H9 (cell line): Measurements from ENCODE around the gene IL31. TPM values are rescaled to one million over a fixed set of nuclear protein-coding genes. Genes with fewer than 3 reads are reported as not detected.

ENCODE experiments used
- DNase-seq: peaks from one replicate; pipeline ENCODE4 v3.0.0-alpha.2; 2017
- H2AFZ ChIP-seq: one replicate; pipeline ENCODE4 v1.6.1; 2013; ENCODE audit warnings: mild to moderate bottlenecking, low read length, control low read depth, moderate library complexity
- H2AK5ac ChIP-seq: 2 replicates; pipeline ENCODE4 v1.6.1; 2013; ENCODE audit warnings: low read length, control low read depth, mixed read lengths; ENCODE audit not compliant: insufficient read length
- H2BK120ac ChIP-seq: one replicate; pipeline ENCODE4 v1.6.1; 2013; ENCODE audit warnings: low read depth, mild to moderate bottlenecking, low read length, control low read depth, inconsistent platforms; ENCODE audit not compliant: poor library complexity, severe bottlenecking
- H2BK12ac ChIP-seq: 2 replicates; pipeline ENCODE4 v1.6.1; 2013; ENCODE audit warnings: low read length, control low read depth, mixed read lengths, low read depth; ENCODE audit not compliant: insufficient read length
- H2BK15ac ChIP-seq: 2 replicates; pipeline ENCODE4 v1.6.1; 2013; ENCODE audit warnings: low read depth, low read length, control low read depth
- H2BK20ac ChIP-seq: one replicate; pipeline ENCODE4 v1.6.1; 2013; ENCODE audit warnings: low read depth, mild to moderate bottlenecking, low read length, control low read depth, inconsistent platforms; ENCODE audit not compliant: poor library complexity, severe bottlenecking
- H2BK5ac ChIP-seq: 2 replicates; pipeline ENCODE4 v1.6.1; 2013; ENCODE audit warnings: low read length, control low read depth, mixed read lengths; ENCODE audit not compliant: insufficient read length
- H3K14ac ChIP-seq: 2 replicates; pipeline ENCODE4 v1.6.1; 2013; ENCODE audit warnings: low read length, control low read depth; ENCODE audit not compliant: insufficient read depth
- H3K18ac ChIP-seq: 2 replicates; pipeline ENCODE4 v1.6.1; 2013; ENCODE audit warnings: low read depth, mild to moderate bottlenecking, mixed read lengths, low read length, control low read depth; ENCODE audit not compliant: insufficient read length
- H3K23ac ChIP-seq: 2 replicates; pipeline ENCODE4 v1.6.1; 2013; ENCODE audit warnings: low read length, control low read depth, mixed read lengths, low read depth; ENCODE audit not compliant: insufficient read length
- H3K23me2 ChIP-seq: 2 replicates; pipeline ENCODE4 v1.6.1; 2013; ENCODE audit warnings: low read depth, mild to moderate bottlenecking, mixed read lengths, low read length, control low read depth; ENCODE audit not compliant: insufficient read length, poor library complexity, severe bottlenecking
- H3K27ac ChIP-seq: 2 replicates; pipeline ENCODE4 v1.5.1; 2013; ENCODE audit warnings: low read length, control low read depth, mixed read lengths, low read depth; ENCODE audit not compliant: insufficient read length
- H3K27me3 ChIP-seq: 2 replicates; pipeline ENCODE4 v1.6.1; 2013; ENCODE audit warnings: low read length, control low read depth, inconsistent platforms; ENCODE audit not compliant: insufficient read depth
- H3K4ac ChIP-seq: 2 replicates; pipeline ENCODE4 v1.6.1; 2013; ENCODE audit warnings: low read depth, mild to moderate bottlenecking, control low read depth, inconsistent platforms, low read length, moderate library complexity
- H3K4me1 ChIP-seq: 2 replicates; pipeline ENCODE4 v1.6.1; 2013; ENCODE audit warnings: low read length, control low read depth, inconsistent platforms; ENCODE audit not compliant: insufficient read depth
- H3K4me2 ChIP-seq: 2 replicates; pipeline ENCODE4 v1.6.1; 2013; ENCODE audit warnings: low read length, control low read depth, mixed read lengths; ENCODE audit not compliant: insufficient read length, insufficient read depth
- H3K56ac ChIP-seq: 2 replicates; pipeline ENCODE4 v1.6.1; 2013; ENCODE audit warnings: low read depth, mild to moderate bottlenecking, mixed read lengths, low read length, control low read depth; ENCODE audit not compliant: insufficient read length
- H3K79me1 ChIP-seq: 2 replicates; pipeline ENCODE4 v1.6.1; 2013; ENCODE audit warnings: low read depth, mild to moderate bottlenecking, moderate library complexity, low read length, control low read depth, inconsistent platforms; ENCODE audit not compliant: insufficient read depth, poor library complexity, severe bottlenecking
- H3K79me2 ChIP-seq: 2 replicates; pipeline ENCODE4 v1.6.1; 2013; ENCODE audit warnings: low read length, control low read depth, inconsistent platforms; ENCODE audit not compliant: insufficient read depth
- H3K9ac ChIP-seq: 2 replicates; pipeline ENCODE4 v1.6.1; 2013; ENCODE audit warnings: low read length, control low read depth, mixed read lengths; ENCODE audit not compliant: insufficient read length; ENCODE audit errors: extremely low read depth
- H3K9me3 ChIP-seq: one replicate; pipeline ENCODE4 v1.6.1; 2013; ENCODE audit warnings: low read depth, low read length, inconsistent platforms; ENCODE audit not compliant: control insufficient read depth
- H3T11ph ChIP-seq: one replicate; pipeline ENCODE4 v1.6.1; 2013; ENCODE audit warnings: mild to moderate bottlenecking, low read length, control low read depth, inconsistent platforms
- H4K20me1 ChIP-seq: one replicate; pipeline ENCODE4 v1.6.1; 2013; ENCODE audit not compliant: control insufficient read depth, insufficient read length, insufficient read depth
- H4K5ac ChIP-seq: 2 replicates; pipeline ENCODE4 v1.6.1; 2013; ENCODE audit warnings: low read depth, mild to moderate bottlenecking, mixed read lengths, low read length, control low read depth; ENCODE audit not compliant: insufficient read length
- H4K8ac ChIP-seq: replicated peaks from 2 replicates; pipeline ENCODE4 v1.6.1; 2013; ENCODE audit warnings: low read length, control low read depth, mixed read lengths, low read depth; ENCODE audit not compliant: insufficient read length
- H4K91ac ChIP-seq: 2 replicates; pipeline ENCODE4 v1.6.1; 2013; ENCODE audit warnings: low read depth, mild to moderate bottlenecking, moderate library complexity, mixed read lengths, low read length, control low read depth; ENCODE audit not compliant: insufficient read length
- H3K27ac Mint-ChIP-seq, 3 experiments: 2 replicates in 2 of 3; 3 replicates in 1 of 3; pipeline ENCODE4 v1.8.0; 2020 to 2021; ENCODE audit warnings: mixed read lengths in 3 of 3, mild to moderate bottlenecking in 1 of 3, moderate library complexity in 1 of 3
- H3K27me3 Mint-ChIP-seq: 2 replicates; pipeline ENCODE4 v1.8.0; 2021; ENCODE audit warnings: low read depth, mild to moderate bottlenecking, moderate library complexity, mixed read lengths
- H3K36me3 Mint-ChIP-seq, 3 experiments: 2 replicates in 2 of 3; 3 replicates in 1 of 3; pipeline ENCODE4 v1.8.0; 2020 to 2021; ENCODE audit warnings: low read depth in 3 of 3, mixed read lengths in 3 of 3; ENCODE audit not compliant: insufficient read depth in 1 of 3
- H3K4me1 Mint-ChIP-seq, 2 experiments: 2 replicates each; pipeline ENCODE4 v1.8.0; 2020; ENCODE audit warnings: mixed read lengths in 2 of 2
- H3K4me3 Mint-ChIP-seq, 2 experiments: 2 replicates in 1 of 2; 3 replicates in 1 of 2; pipeline ENCODE4 v1.8.0; 2020 to 2021; ENCODE audit warnings: mild to moderate bottlenecking in 2 of 2, mixed read lengths in 2 of 2, moderate library complexity in 1 of 2
- H3K9me3 Mint-ChIP-seq, 2 experiments: 2 replicates in 1 of 2; 3 replicates in 1 of 2; pipeline ENCODE4 v1.8.0; 2020; ENCODE audit warnings: mild to moderate bottlenecking in 2 of 2, mixed read lengths in 2 of 2, moderate library complexity in 1 of 2
- WGBS: extraction: QIAGEN DNeasy Blood & Tissue Kit; methylation state at CpG from one replicate; pipeline ENCODE4 v1.1.7; 2013; ENCODE audit warnings: missing lambda C conversion rate, low lambda C conversion rate, mixed read lengths; ENCODE audit not compliant: insufficient read length; ENCODE audit errors: extremely low coverage; 5-methylcytosine and 5-hydroxymethylcytosine counted together
- total RNA-seq: library from RNA; stranded (reverse); gene quantifications from 2 replicates; pipeline ENCODE4 v1.2.1, GENCODE V29; 2021
- TF ChIP-seq, protein P1 (sequence below): fragments of 200-600 bp; sonication (generic); conservative IDR thresholded peaks from 3 replicates; pipeline ENCODE4 v1.8.0; 2021; ENCODE audit warnings: antibody characterized with exemption, mild to moderate bottlenecking

Gene IL31
- total RNA-seq, 1 experiment from 2014 or later: not detected

DNA sequence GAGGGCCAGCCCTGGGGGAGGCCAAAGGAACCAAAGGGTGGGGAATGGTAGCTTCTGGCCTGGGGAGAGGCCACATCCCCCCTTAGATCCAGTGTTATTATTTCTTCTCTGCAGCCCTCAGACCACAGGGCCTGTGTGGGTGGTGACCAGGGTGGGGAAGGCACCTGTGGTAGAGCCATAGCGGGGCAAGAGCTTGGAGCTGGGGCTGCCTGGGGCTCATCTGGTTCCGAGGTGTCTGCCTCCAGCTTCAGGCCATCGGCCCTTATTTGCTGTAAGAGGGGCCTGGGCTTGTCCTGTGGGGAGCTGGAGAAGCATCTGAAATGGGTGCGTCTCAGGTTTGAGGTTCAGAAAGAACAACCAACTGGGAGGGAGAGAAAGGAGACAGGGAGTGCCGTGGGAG, 27.4 kb upstream of the IL31 start:
- Histone ChIP-seq H4K20me1 (no peaks in the 10 kb centered on the region), H3K23ac (no peak overlapping the region), H3K4me1 (peaks cover 2% of the 10 kb centered on the region), H3K27ac (no peak overlapping the region), H3K14ac (no peak overlapping the region), H3T11ph (no peak overlapping the region), H3K23me2 (peaks cover 7% of the 10 kb centered on the region), H3K9ac (no peak overlapping the region), H2AFZ (no peak overlapping the region), H2BK20ac (no peak overlapping the region), H3K4ac (no peak overlapping the region), H3K27me3 (peaks cover 4% of the 10 kb centered on the region; the same call in 1 of the 2 replicates), H2BK15ac (no peak overlapping the region), H3K18ac (no peak overlapping the region), H3K9me3 (no peaks in the 10 kb centered on the region), H3K79me2 (no peaks in the 10 kb centered on the region), H3K56ac (no peak overlapping the region), H2BK120ac (no peak overlapping the region), H3K79me1 (no peaks in the 10 kb centered on the region), H2AK5ac (no peak overlapping the region), H2BK12ac (no peak overlapping the region), H4K8ac (no peak overlapping the region), H4K5ac (no peak overlapping the region), H2BK5ac (no peak overlapping the region), H4K91ac (no peak overlapping the region), H3K4me2 (no peak overlapping the region)
- Mint-ChIP-seq H3K4me3 (no peak overlapping the region), H3K4me1 (peaks cover 11 to 19% of the 10 kb centered on the region in 2 experiments), H3K36me3 (no peaks in the 10 kb centered on the region; a peak in 1 of 7 replicates), H3K27me3 (peaks cover 54% of the 10 kb centered on the region), H3K9me3 (no peaks in the 10 kb centered on the region), H3K27ac (no peak overlapping the region)
- no peak for DNase-seq
- TF ChIP-seq, protein P1, sequence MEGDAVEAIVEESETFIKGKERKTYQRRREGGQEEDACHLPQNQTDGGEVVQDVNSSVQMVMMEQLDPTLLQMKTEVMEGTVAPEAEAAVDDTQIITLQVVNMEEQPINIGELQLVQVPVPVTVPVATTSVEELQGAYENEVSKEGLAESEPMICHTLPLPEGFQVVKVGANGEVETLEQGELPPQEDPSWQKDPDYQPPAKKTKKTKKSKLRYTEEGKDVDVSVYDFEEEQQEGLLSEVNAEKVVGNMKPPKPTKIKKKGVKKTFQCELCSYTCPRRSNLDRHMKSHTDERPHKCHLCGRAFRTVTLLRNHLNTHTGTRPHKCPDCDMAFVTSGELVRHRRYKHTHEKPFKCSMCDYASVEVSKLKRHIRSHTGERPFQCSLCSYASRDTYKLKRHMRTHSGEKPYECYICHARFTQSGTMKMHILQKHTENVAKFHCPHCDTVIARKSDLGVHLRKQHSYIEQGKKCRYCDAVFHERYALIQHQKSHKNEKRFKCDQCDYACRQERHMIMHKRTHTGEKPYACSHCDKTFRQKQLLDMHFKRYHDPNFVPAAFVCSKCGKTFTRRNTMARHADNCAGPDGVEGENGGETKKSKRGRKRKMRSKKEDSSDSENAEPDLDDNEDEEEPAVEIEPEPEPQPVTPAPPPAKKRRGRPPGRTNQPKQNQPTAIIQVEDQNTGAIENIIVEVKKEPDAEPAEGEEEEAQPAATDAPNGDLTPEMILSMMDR: no peak
- WGBS: no CpG with 5 or more reads among the region's 5 CpGs
